ENCODE results near the gene ITGB1BP1.

- no peak for TF ChIP-seq EZH2 (IDR thresholded peaks at IDR 0.05)
- no peak for TF ChIP-seq POLR2AphosphoS5 (IDR thresholded peaks at IDR 0.05; ENCODE audit: borderline replicate concordance, low read depth, low read length)
Observed at GRCh38 chr2:9366026-9366425, 57.3 kb downstream of the ITGB1BP1 start.
